H1 (cell line): ENCODE measurements around the gene CELF3. TPM values are rescaled to one million over a fixed set of nuclear protein-coding genes. Genes with fewer than 3 reads are reported as not detected.

Source experiments
- CTCF ChIA-PET: fragments of 300-600 bp; sonication (Branson Sonifier 250); formaldehyde crosslinking; loops from one replicate; lab custom pipeline; 2021; ENCODE audit not compliant: partially characterized antibody; lab: Charles Lee
- POLR2A ChIA-PET: fragments of 300-600 bp; sonication (Branson Sonifier 250); formaldehyde crosslinking; loops from one replicate; lab custom pipeline; 2021; ENCODE audit warnings: inconsistent platforms; ENCODE audit not compliant: partially characterized antibody; lab: Charles Lee
- DNase-seq, 2 experiments: peaks; one replicate each; pipeline versions ENCODE4 v3.0.0 to v3.0.0-alpha.2; 2010 to 2022; ENCODE audit warnings: low spot score in 2 of 2, low read depth in 1 of 2, mixed read lengths in 1 of 2
- FAIRE-seq: peaks from 2 replicates; lab custom pipeline; 2011; peaks lifted over from hg19 to GRCh38; lab: Jason Lieb, UNC
- H2AFZ ChIP-seq: 2 replicates; pipeline ENCODE4 v1.8.1; 2012; ENCODE audit warnings: low read length, inconsistent platforms
- H2AK5ac ChIP-seq: 2 replicates; pipeline ENCODE4 v1.6.1; 2013; ENCODE audit warnings: low read depth, low read length
- H2BK120ac ChIP-seq: replicated peaks from 2 replicates; pipeline ENCODE3; 2013; ENCODE audit warnings: low read depth, low read length, inconsistent platforms
- H2BK12ac ChIP-seq: 2 replicates; pipeline ENCODE4 v1.6.1; 2013; ENCODE audit warnings: low read depth, low read length
- H2BK15ac ChIP-seq: 2 replicates; pipeline ENCODE4 v1.6.1; 2013; ENCODE audit warnings: low read length
- H2BK20ac ChIP-seq: 2 replicates; pipeline ENCODE4 v1.6.1; 2013; ENCODE audit warnings: low read length
- H2BK5ac ChIP-seq: 2 replicates; pipeline ENCODE4 v1.6.1; 2013; ENCODE audit warnings: low read depth, low read length
- H3K14ac ChIP-seq: 2 replicates; pipeline ENCODE4 v1.6.1; 2013; ENCODE audit warnings: inconsistent platforms; ENCODE audit not compliant: insufficient read length
- H3K18ac ChIP-seq: 2 replicates; pipeline ENCODE4 v1.6.1; 2013; ENCODE audit warnings: low read length; ENCODE audit errors: extremely low read depth
- H3K23ac ChIP-seq: 2 replicates; pipeline ENCODE4 v1.6.1; 2013; ENCODE audit warnings: inconsistent platforms; ENCODE audit not compliant: insufficient read length
- H3K23me2 ChIP-seq: 2 replicates; pipeline ENCODE4 v1.6.1; 2013; ENCODE audit warnings: low read depth, low read length
- H3K27ac ChIP-seq: 2 replicates; pipeline ENCODE4 v1.6.1; 2011; ENCODE audit warnings: low read depth, low read length, inconsistent platforms
- H3K27me3 ChIP-seq, 4 experiments: replicated peaks in 1 of 4; 1 replicate in 1 of 4; 2 replicates in 3 of 4; pipeline versions ENCODE4 v1.6.1 to v1.8.1; 2011 to 2013; ENCODE audit warnings: low read length in 3 of 4, mild to moderate bottlenecking in 3 of 4, inconsistent platforms in 2 of 4, mixed read lengths in 2 of 4, moderate library complexity in 1 of 4; ENCODE audit not compliant: control insufficient read depth in 3 of 4, insufficient read depth in 3 of 4; ENCODE audit errors: extremely low read depth in 1 of 4
- H3K36me3 ChIP-seq, 4 experiments: 2 replicates each; pipeline versions ENCODE4 v1.6.1 to v1.8.1; 2011 to 2013; ENCODE audit warnings: mild to moderate bottlenecking in 4 of 4, low read length in 3 of 4, moderate library complexity in 2 of 4, control low read depth in 1 of 4, inconsistent platforms in 1 of 4; ENCODE audit not compliant: insufficient read depth in 4 of 4, control insufficient read depth in 2 of 4
- H3K4ac ChIP-seq: replicated peaks from 2 replicates; pipeline ENCODE3; 2013; ENCODE audit warnings: low read length, low read depth, mixed read lengths, inconsistent platforms; ENCODE audit not compliant: insufficient read length
- H3K4me1 ChIP-seq, 4 experiments: replicated peaks in 1 of 4; 1 replicate in 1 of 4; 2 replicates in 3 of 4; pipeline versions ENCODE4 v1.6.1 to v1.8.1; 2011 to 2013; ENCODE audit warnings: low read length in 3 of 4, inconsistent platforms in 2 of 4, mixed read lengths in 1 of 4; ENCODE audit not compliant: insufficient read depth in 4 of 4, control insufficient read depth in 3 of 4
- H3K4me2 ChIP-seq, 2 experiments: 2 replicates each; pipeline versions ENCODE4 v1.6.1 to v1.8.1; 2011 to 2013; ENCODE audit warnings: low read depth in 2 of 2, low read length in 2 of 2, control low read depth in 1 of 2, inconsistent platforms in 1 of 2, mild to moderate bottlenecking in 1 of 2; ENCODE audit not compliant: insufficient read depth in 1 of 2
- H3K4me3 ChIP-seq, 4 experiments: fragments of 200-600, 300-600 bp in 1 of 4; sonication (generic), shearing (Covaris generic), sonication (Bioruptor Twin) in 1 of 4; 2 replicates each; pipeline versions ENCODE4 v1.5.1 to v1.8.1; 2011 to 2016; ENCODE audit warnings: low read length in 4 of 4, low read depth in 3 of 4, control low read depth in 2 of 4, inconsistent platforms in 2 of 4, mild to moderate bottlenecking in 2 of 4, mixed read lengths in 1 of 4, moderate library complexity in 1 of 4; ENCODE audit not compliant: insufficient read depth in 2 of 4; ENCODE audit errors: extremely low read depth in 1 of 4
- H3K56ac ChIP-seq: replicated peaks from 2 replicates; pipeline ENCODE3; 2013; ENCODE audit warnings: low read depth, mild to moderate bottlenecking, mixed read lengths, low read length, inconsistent platforms; ENCODE audit not compliant: insufficient read length
- H3K79me1 ChIP-seq: 2 replicates; pipeline ENCODE4 v1.6.1; 2013; ENCODE audit warnings: low read depth, low read length, control low read depth
- H3K79me2 ChIP-seq, 2 experiments: 2 replicates each; pipeline versions ENCODE4 v1.6.1 to v1.8.1; 2012 to 2013; ENCODE audit warnings: low read length in 2 of 2, mild to moderate bottlenecking in 2 of 2, inconsistent platforms in 1 of 2; ENCODE audit not compliant: insufficient read depth in 2 of 2, control insufficient read depth in 1 of 2
- H3K9ac ChIP-seq, 4 experiments: replicated peaks in 1 of 4; 1 replicate in 1 of 4; 2 replicates in 3 of 4; pipeline versions ENCODE4 v1.6.1 to v1.8.1; 2011 to 2013; ENCODE audit warnings: low read depth in 3 of 4, low read length in 3 of 4, control low read depth in 2 of 4, mild to moderate bottlenecking in 2 of 4, moderate library complexity in 2 of 4, inconsistent platforms in 1 of 4; ENCODE audit errors: extremely low read depth in 1 of 4
- H3K9me3 ChIP-seq, 2 experiments: 2 replicates each; pipeline versions ENCODE4 v1.6.1 to v1.8.1; 2012 to 2013; ENCODE audit warnings: mild to moderate bottlenecking in 2 of 2, moderate library complexity in 2 of 2, control low read depth in 1 of 2, inconsistent platforms in 1 of 2, low read depth in 1 of 2, low read length in 1 of 2, mixed read lengths in 1 of 2; ENCODE audit not compliant: insufficient read depth in 2 of 2
- H4K20me1 ChIP-seq, 2 experiments: replicated peaks in 1 of 2; 2 replicates each; pipeline versions ENCODE3 to v1.8.1; 2011 to 2013; ENCODE audit warnings: inconsistent platforms in 2 of 2, low read length in 2 of 2, mild to moderate bottlenecking in 1 of 2; ENCODE audit not compliant: insufficient read depth in 2 of 2, control insufficient read depth in 1 of 2
- H4K5ac ChIP-seq: 2 replicates; pipeline ENCODE4 v1.6.1; 2013; ENCODE audit warnings: low read length, low read depth, mixed read lengths, inconsistent platforms; ENCODE audit not compliant: insufficient read length
- H4K8ac ChIP-seq: 2 replicates; pipeline ENCODE4 v1.8.0; 2013; ENCODE audit warnings: mild to moderate bottlenecking, moderate library complexity, low read length, inconsistent platforms; ENCODE audit not compliant: insufficient read depth; ENCODE audit errors: extremely low read depth
- H4K91ac ChIP-seq: replicated peaks from 2 replicates; pipeline ENCODE3; 2013; ENCODE audit warnings: low read length, mixed read lengths, inconsistent platforms; ENCODE audit not compliant: insufficient read length
- BCL11A ChIP-seq, 2 experiments: IDR thresholded peaks; one replicate each; pipeline ENCODE4 v1.6.1; 2011; ENCODE audit warnings: low read depth in 2 of 2, low read length in 2 of 2, mild to moderate bottlenecking in 2 of 2
- CEBPB ChIP-seq: IDR thresholded peaks from 2 replicates; pipeline ENCODE4 v1.6.1; 2012; ENCODE audit warnings: low read depth, low read length
- CHD2 ChIP-seq: IDR thresholded peaks from 2 replicates; pipeline ENCODE4 v1.6.1; 2012; ENCODE audit warnings: low read length, improper control_type of control experiment
- FOSL1 ChIP-seq: IDR thresholded peaks from 2 replicates; pipeline ENCODE4 v1.6.1; 2011; ENCODE audit warnings: mild to moderate bottlenecking, low read depth, low read length, moderate library complexity; ENCODE audit not compliant: insufficient read depth
- JUN ChIP-seq: IDR thresholded peaks from 2 replicates; pipeline ENCODE4 v1.6.1; 2011; ENCODE audit warnings: low read depth, mild to moderate bottlenecking, improper control_type of control experiment, low read length
- NANOG ChIP-seq: IDR thresholded peaks from 2 replicates; pipeline ENCODE4 v1.6.1; 2011; ENCODE audit warnings: low read length, low read depth, mild to moderate bottlenecking, inconsistent platforms; ENCODE audit not compliant: insufficient read depth, poor library complexity, severe bottlenecking
- SAP30 ChIP-seq: fragments of 300-600 bp; sonication (generic); IDR thresholded peaks from 2 replicates; pipeline ENCODE4 v1.7.1; 2012; ENCODE audit warnings: low read length, moderate library complexity, mild to moderate bottlenecking, inconsistent platforms; ENCODE audit not compliant: insufficient read depth, insufficient replicate concordance
- SIRT6 ChIP-seq: IDR thresholded peaks from one replicate; pipeline ENCODE4 v1.7.1; 2012; ENCODE audit warnings: low read length, inconsistent platforms
- SIX5 ChIP-seq: IDR thresholded peaks from 2 replicates; pipeline ENCODE4 v1.6.1; 2011; ENCODE audit warnings: mild to moderate bottlenecking, low read depth, low read length
- SP4 ChIP-seq: IDR thresholded peaks from 2 replicates; pipeline ENCODE4 v1.6.1; 2012; ENCODE audit warnings: low read length, inconsistent platforms
- SUZ12 ChIP-seq: fragments of 200-600 bp; sonication (generic); IDR thresholded peaks from 2 replicates; pipeline ENCODE4 v1.6.1; 2012; ENCODE audit warnings: mild to moderate bottlenecking, inconsistent platforms, low read length, moderate library complexity, mixed read lengths
- TAF7 ChIP-seq: optimal IDR thresholded peaks from 2 replicates; pipeline ENCODE3; 2011; ENCODE audit warnings: low read depth, mild to moderate bottlenecking, inconsistent platforms, low read length, moderate library complexity, borderline replicate concordance
- TCF12 ChIP-seq: IDR thresholded peaks from 2 replicates; pipeline ENCODE4 v1.6.1; 2011; ENCODE audit warnings: low read depth, mild to moderate bottlenecking, low read length
- TEAD4 ChIP-seq: IDR thresholded peaks from 2 replicates; pipeline ENCODE4 v1.6.1; 2012; ENCODE audit warnings: low read depth, low read length, inconsistent platforms, mixed read lengths
- ZNF274 ChIP-seq: IDR thresholded peaks from 2 replicates; pipeline ENCODE4 v1.7.0; 2012; ENCODE audit warnings: low read length, borderline replicate concordance; ENCODE audit errors: extremely low read depth
- WGBS, 2 experiments: shearing (Covaris generic) in 1 of 2; methylation state at CpG; one replicate each; pipeline versions ENCODE4 v1.1.6 to v1.1.7; 2013 to 2015; ENCODE audit warnings: low lambda C conversion rate in 2 of 2, mixed read lengths in 2 of 2, inconsistent platforms in 1 of 2, low coverage in 1 of 2, missing lambda C conversion rate in 1 of 2; ENCODE audit not compliant: insufficient replicate concordance in 2 of 2, insufficient coverage in 1 of 2, insufficient read length in 1 of 2; ENCODE audit errors: extremely low coverage in 1 of 2, missing lambda C conversion rate in 1 of 2; 5-methylcytosine and 5-hydroxymethylcytosine counted together
- polyA plus RNA-seq, 7 experiments: library from polyadenylated mRNA; depleted of rRNA in 3 of 7; stranded (reverse) in 5 of 7; unstranded in 2 of 7; fragments of >200 nt in 5 of 7; fragments of 200-250 nt in 2 of 7; gene quantifications; 1 replicate in 5 of 7; 2 replicates in 1 of 7; 4 replicates in 1 of 7; pipeline versions ENCODE4 v1.2.1 to v1.2.3, GENCODE V29; 2011 to 2013; ENCODE audit warnings: missing spikeins in 2 of 7, mixed read lengths in 2 of 7
- total RNA-seq: library from RNA; stranded (reverse); fragmentation: NEBNext Ultra II Directional; extraction: Animal tissue kit (Norgen Biotek cat#: 25700); gene quantifications from 2 replicates; pipeline ENCODE4 v1.2.1, GENCODE V29; 2021

The CELF3 gene
- total and polyA plus RNA-seq, 2 of the 8 experiments (the other 6 are each of a cell fraction or from before 2014, with no cell fraction given): 0.34 to 1.2 TPM

DNA sequence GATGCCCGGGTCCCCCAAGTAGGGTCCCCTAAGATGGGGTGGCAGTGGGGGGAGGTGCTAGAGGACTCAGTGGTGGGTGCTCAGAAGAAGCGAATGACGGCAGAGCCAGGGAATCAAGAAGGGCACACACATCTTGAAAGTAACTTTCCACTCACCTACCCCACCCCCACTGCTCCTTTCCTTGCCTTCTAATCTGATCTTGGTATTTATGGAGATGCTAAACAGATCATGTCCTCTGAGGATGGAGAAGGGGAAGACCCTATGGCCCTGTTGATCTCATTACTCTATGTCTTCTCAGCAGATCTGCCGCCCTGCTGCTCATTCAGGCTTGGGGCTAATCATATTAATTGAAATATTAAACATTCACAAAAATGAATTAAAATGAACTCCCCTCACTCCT, 2.1 kb upstream of the CELF3 start:
- Histone ChIP-seq H4K8ac (no peak overlapping the region), H3K27me3 (peaks cover 6 to 34% (median 28%) of the 10 kb centered on the region in 4 experiments), H3K9me3 (no peaks in the 10 kb centered on the region), H2BK20ac (no peak overlapping the region), H4K5ac (no peak overlapping the region), H3K79me2 (no peaks in the 10 kb centered on the region), H3K79me1 (no peaks in the 10 kb centered on the region; the same call in 1 of the 2 replicates), H3K23me2 (peaks cover 11% of the 10 kb centered on the region; the same call in 1 of the 2 replicates), H2BK5ac (no peak overlapping the region), H2AFZ (no peak overlapping the region), H2BK120ac (no peak overlapping the region), H3K4me3 (no peak overlapping the region), H3K4me2 (no peak overlapping the region), H3K23ac (no peak overlapping the region), H3K56ac (no peak overlapping the region), H3K36me3 (no peaks in the 10 kb centered on the region), H3K14ac (no peak overlapping the region), H2AK5ac (no peak overlapping the region; the same call in 1 of the 2 replicates), H4K20me1 (peaks cover 0 to 1% of the 10 kb centered on the region in 2 experiments), H2BK15ac (no peak overlapping the region), H4K91ac (no peak overlapping the region), H3K9ac (no peak overlapping the region), H3K18ac (no peak overlapping the region), H2BK12ac (no peak overlapping the region), H3K27ac (no peak overlapping the region), H3K4ac (no peak overlapping the region), H3K4me1 (peaks cover 2 to 8% (median 5%) of the 10 kb centered on the region in 4 experiments)
- FAIRE-seq (no peak), DNase-seq (no peak)
- 66% methylated on average over 4 of the region's 4 CpGs; no CpG with 5 or more reads in 1 of the 2 experiments for WGBS, 2 experiments
- ChIA-PET POLR2A (no interaction called here), CTCF (interaction anchor here (0.8 to 4.8 kb wide), 2 partner anchors 16 to 26 kb away, joined by 3 to 41 read pairs; no protein-coding TSS in a partner anchor)
- TF ChIP-seq SUZ12: no peak
- no peak for TF ChIP-seq BCL11A (IDR thresholded peaks at IDR 0.05; ENCODE audit: low read depth in 2 of 2, low read length in 2 of 2)
- no peak for TF ChIP-seq CEBPB
- TF ChIP-seq TCF12: no peak
- no peak for TF ChIP-seq FOSL1
- TF ChIP-seq CHD2: no peak
- TF ChIP-seq SAP30: no peak
- TF ChIP-seq ZNF274: no peak
- TF ChIP-seq TEAD4: no peak
- TF ChIP-seq SP4: no peak
- TF ChIP-seq SIRT6: no peak
- no peak for TF ChIP-seq SIX5
- TF ChIP-seq TAF7: no peak
- TF ChIP-seq JUN: no peak
- no peak for TF ChIP-seq NANOG
